ENCODE data around the gene ACSL5. TPM values are rescaled to one million over a fixed set of nuclear protein-coding genes. Genes with fewer than 3 reads are reported as not detected.

ACSL5 gene
- total and polyA plus RNA-seq, 2 experiments from 2014 or later, result 1.7 to 3.2 TPM

DNA sequence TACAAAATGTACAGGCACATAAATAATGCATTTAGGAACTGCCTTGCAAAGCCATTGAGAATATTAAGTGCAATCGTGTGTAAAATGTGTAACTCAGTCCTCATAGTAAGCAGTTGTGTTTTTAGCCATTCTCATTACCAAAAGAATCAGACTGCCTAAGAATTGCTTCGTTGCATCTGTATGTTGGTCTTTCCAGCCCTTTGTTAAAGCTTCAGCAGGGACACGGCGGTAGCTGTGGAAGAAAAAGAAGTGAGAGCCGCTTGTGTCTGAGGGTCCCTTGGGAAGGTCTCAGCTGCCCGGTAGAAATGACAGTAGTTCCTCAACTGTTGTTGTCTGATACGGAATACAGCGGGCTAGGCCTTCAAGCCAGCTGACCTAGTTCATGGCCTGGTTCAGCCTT lies 22.8 kb upstream of the ACSL5 start:
- no peak for DNase-seq
- Histone ChIP-seq H3F3A (ENCODE audit: insufficient read depth) (no peaks in the 10 kb centered on the region), H3K4me1 (ENCODE audit: insufficient read depth) (no peaks in the 10 kb centered on the region), H3K79me2 (ENCODE audit: insufficient read depth) (no peaks in the 10 kb centered on the region), H3K36me3 (ENCODE audit: low read depth) (no peaks in the 10 kb centered on the region), H3K9me3 (ENCODE audit: low read depth) (no peaks in the 10 kb centered on the region), H4K20me1 (ENCODE audit: insufficient read depth) (no peaks in the 10 kb centered on the region), H2AFZ (no peak overlapping the region), H3K9ac (no peak overlapping the region), H3K27ac (no peak overlapping the region), H3K4me2 (ENCODE audit: unreplicated experiment) (no peak overlapping the region), H3K27me3 (replicated peaks; ENCODE audit: insufficient read depth) (no peaks in the 10 kb centered on the region), H3K4me3 (no peak overlapping the region), H3K9me2 (ENCODE audit: insufficient read depth) (no peaks in the 10 kb centered on the region)
- no peak for TF ChIP-seq EZH2phosphoT487 (IDR thresholded peaks at IDR 0.05; ENCODE audit: insufficient read depth, low read depth)
- TF ChIP-seq EZH2 (IDR thresholded peaks at IDR 0.05; ENCODE audit: insufficient read depth, poor library complexity, severe bottlenecking), result no peak
- in situ Hi-C loops (cut with MboI), result no loop called here
- 85 to 88% methylated on average over 8 of the region's 8 CpGs for WGBS, 2 experiments (ENCODE audit: low coverage in 1 of 2, low lambda C conversion rate in 2 of 2, missing lambda C conversion rate in 2 of 2)

DNA sequence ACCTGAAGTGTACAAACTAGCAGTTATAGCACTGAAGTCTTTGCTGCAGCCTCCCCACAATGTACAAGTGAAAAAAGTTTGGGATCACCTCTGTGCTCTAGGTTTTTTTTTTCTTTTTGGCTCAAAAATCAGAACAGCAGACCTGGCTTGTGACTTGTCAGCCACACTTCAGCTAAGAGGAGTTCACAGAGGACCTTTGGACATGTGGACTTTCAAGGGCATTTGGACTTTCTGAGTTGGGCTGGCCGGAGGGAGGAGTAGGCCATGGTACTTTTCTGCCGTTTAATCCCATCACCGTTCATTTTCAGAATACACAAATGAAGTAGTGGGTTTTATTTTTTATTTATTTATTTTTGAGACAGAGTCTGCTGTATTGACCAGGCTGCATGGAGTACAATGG lies 21.9 kb upstream of the ACSL5 start:
- TF ChIP-seq EZH2 (IDR thresholded peaks at IDR 0.05; ENCODE audit: insufficient read depth, poor library complexity, severe bottlenecking) (no peak), EZH2phosphoT487 (IDR thresholded peaks at IDR 0.05; ENCODE audit: insufficient read depth, low read depth) (no peak)

DNA sequence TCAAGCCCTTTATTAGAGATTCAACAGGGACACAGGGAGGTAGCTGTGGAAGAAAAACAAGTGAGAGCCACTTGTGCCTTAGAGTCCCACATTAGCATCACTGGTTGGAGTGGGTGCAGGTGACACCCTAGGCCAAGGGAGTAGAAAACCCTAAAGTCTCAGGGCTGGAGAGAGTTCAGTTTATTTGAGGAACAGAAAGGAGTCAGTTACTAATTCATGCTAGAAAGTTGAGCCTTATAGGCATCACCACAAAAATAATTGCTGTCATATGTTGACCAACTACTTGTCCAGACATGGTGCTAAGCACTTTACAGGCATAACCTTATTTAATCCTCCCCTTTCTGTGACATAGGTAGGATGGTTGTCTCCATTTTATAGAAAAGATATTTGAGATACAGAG lies 20.9 kb upstream of the ACSL5 start:
- no peak for TF ChIP-seq EZH2phosphoT487 (IDR thresholded peaks at IDR 0.05; ENCODE audit: insufficient read depth, low read depth)
- no peak for TF ChIP-seq EZH2 (IDR thresholded peaks at IDR 0.05; ENCODE audit: insufficient read depth, poor library complexity, severe bottlenecking)
- no peak overlapping the region for H2AFZ ChIP-seq
- no peaks in the 10 kb centered on the region for H3K9me3 ChIP-seq (ENCODE audit: low read depth)
- DNase-seq, result no peak
- no peaks in the 10 kb centered on the region for H3K36me3 ChIP-seq (ENCODE audit: low read depth)
- in situ Hi-C loops (cut with MboI), result no loop called here
- H3F3A ChIP-seq (ENCODE audit: insufficient read depth), result no peaks in the 10 kb centered on the region
- H3K4me3 ChIP-seq, result no peak overlapping the region
- no peak overlapping the region for H3K4me2 ChIP-seq (ENCODE audit: unreplicated experiment)
- no peaks in the 10 kb centered on the region for H4K20me1 ChIP-seq (ENCODE audit: insufficient read depth)
- H3K9ac ChIP-seq, result no peak overlapping the region
- H3K79me2 ChIP-seq (ENCODE audit: insufficient read depth), result no peaks in the 10 kb centered on the region
- H3K27ac ChIP-seq, result no peak overlapping the region
- H3K27me3 ChIP-seq (replicated peaks; ENCODE audit: insufficient read depth), result no peaks in the 10 kb centered on the region
- H3K4me1 ChIP-seq (ENCODE audit: insufficient read depth), result no peaks in the 10 kb centered on the region
- no peaks in the 10 kb centered on the region for H3K9me2 ChIP-seq (ENCODE audit: insufficient read depth)

More for the DNA sequence above, 21.9 kb upstream of the ACSL5 start:
- H3K4me2 ChIP-seq (ENCODE audit: unreplicated experiment), result no peak overlapping the region
- no peaks in the 10 kb centered on the region for H3K4me1 ChIP-seq (ENCODE audit: insufficient read depth)
- no peaks in the 10 kb centered on the region for H3K36me3 ChIP-seq (ENCODE audit: low read depth)
- no peak overlapping the region for H2AFZ ChIP-seq
- in situ Hi-C loops (cut with MboI), result no loop called here
- 93 to 99% methylated on average over 3 of the region's 3 CpGs for WGBS, 2 experiments (ENCODE audit: low coverage in 1 of 2, low lambda C conversion rate in 2 of 2, missing lambda C conversion rate in 2 of 2)
- no peaks in the 10 kb centered on the region for H3K79me2 ChIP-seq (ENCODE audit: insufficient read depth)
- H3K27ac ChIP-seq, result no peak overlapping the region
- no peaks in the 10 kb centered on the region for H3K9me3 ChIP-seq (ENCODE audit: low read depth)
- no peaks in the 10 kb centered on the region for H4K20me1 ChIP-seq (ENCODE audit: insufficient read depth)
- no peak for DNase-seq
- no peaks in the 10 kb centered on the region for H3K9me2 ChIP-seq (ENCODE audit: insufficient read depth)
- H3F3A ChIP-seq (ENCODE audit: insufficient read depth), result no peaks in the 10 kb centered on the region
- no peak overlapping the region for H3K9ac ChIP-seq
- H3K27me3 ChIP-seq (replicated peaks; ENCODE audit: insufficient read depth), result no peaks in the 10 kb centered on the region
- no peak overlapping the region for H3K4me3 ChIP-seq

DNA sequence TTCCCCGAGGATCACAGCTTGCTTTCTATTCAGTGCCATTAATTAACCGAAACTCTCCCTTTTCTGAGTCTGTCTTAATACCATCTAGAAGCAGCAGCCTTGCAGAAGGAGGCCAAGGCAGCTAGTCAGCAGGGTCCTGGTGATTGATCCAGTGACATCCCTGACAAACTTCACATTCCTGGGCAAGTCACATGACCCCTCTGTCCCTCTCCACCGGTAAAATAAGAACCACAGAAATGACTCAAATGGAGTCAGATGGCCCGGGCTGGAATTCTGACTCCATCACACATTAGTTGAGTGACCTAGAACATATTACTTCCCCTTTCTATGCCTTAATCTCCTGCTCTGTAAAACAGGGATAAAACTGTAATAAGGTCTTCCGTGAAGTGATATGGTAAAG lies 17.2 kb upstream of the ACSL5 start:
- no peak for TF ChIP-seq EZH2 (IDR thresholded peaks at IDR 0.05; ENCODE audit: insufficient read depth, poor library complexity, severe bottlenecking)
- in situ Hi-C loops (cut with MboI), result no loop called here

DNA sequence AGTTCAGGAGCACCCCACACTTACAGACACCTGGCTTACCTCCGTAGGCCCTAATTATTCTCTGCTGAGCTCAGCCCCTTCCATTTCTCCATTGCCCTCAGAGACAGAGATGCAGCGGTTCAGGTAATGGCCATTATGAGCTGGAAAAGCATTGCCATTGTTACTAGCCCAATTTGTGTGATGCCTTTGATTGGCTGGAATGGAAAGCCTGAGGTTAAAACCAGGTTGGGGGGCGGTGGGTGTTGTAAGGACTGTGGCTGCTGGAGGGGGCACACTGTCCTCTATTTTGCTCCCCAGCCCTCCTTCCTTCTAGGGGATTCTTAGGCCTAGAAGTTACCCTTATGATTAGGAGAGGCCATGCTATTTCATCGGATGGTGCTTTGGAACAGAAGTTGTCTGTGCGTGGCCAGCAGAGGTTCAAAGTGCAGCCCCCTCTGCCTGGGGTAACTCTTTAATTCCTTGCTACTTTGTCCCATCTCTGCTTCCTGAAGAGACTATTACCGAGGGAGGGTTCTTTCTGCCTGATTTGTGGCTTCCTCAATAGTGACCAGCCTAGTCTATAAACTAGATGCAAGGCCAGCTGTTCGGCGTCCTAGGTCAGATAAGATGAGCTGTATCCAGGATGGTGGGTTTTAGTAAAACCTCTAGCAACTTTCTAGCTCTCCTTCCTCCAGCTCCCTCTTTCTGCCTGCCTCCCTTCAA lies 14.2 kb upstream of the ACSL5 start:
- H3K4me3 ChIP-seq, result no peak overlapping the region
- no peaks in the 10 kb centered on the region for H3K9me3 ChIP-seq (ENCODE audit: low read depth)
- no peak overlapping the region for H3K4me2 ChIP-seq (ENCODE audit: unreplicated experiment)
- H3K9ac ChIP-seq, result no peak overlapping the region
- 82% methylated on average over 8 of the region's 8 CpGs for WGBS, 2 experiments (ENCODE audit: low coverage in 1 of 2, low lambda C conversion rate in 2 of 2, missing lambda C conversion rate in 2 of 2)
- no peaks in the 10 kb centered on the region for H3K79me2 ChIP-seq (ENCODE audit: insufficient read depth)
- in situ Hi-C loops (cut with MboI), result no loop called here
- no peaks in the 10 kb centered on the region for H3K36me3 ChIP-seq (ENCODE audit: low read depth)
- TF ChIP-seq EZH2 (IDR thresholded peaks at IDR 0.05; ENCODE audit: insufficient read depth, poor library complexity, severe bottlenecking) (no peak), EZH2phosphoT487 (IDR thresholded peaks at IDR 0.05; ENCODE audit: insufficient read depth, low read depth) (no peak)
- peaks cover 32% of the 10 kb centered on the region for H3K4me1 ChIP-seq (ENCODE audit: insufficient read depth)
- H3K27me3 ChIP-seq (replicated peaks; ENCODE audit: insufficient read depth), result no peaks in the 10 kb centered on the region
- DNase-seq, result no peak
- H3K9me2 ChIP-seq (ENCODE audit: insufficient read depth), result no peaks in the 10 kb centered on the region
- no peak overlapping the region for H2AFZ ChIP-seq
- no peaks in the 10 kb centered on the region for H4K20me1 ChIP-seq (ENCODE audit: insufficient read depth)
- H3F3A ChIP-seq (ENCODE audit: insufficient read depth), result peaks cover 26% of the 10 kb centered on the region
- H3K27ac ChIP-seq, result no peak overlapping the region

More for the DNA sequence above, 17.2 kb upstream of the ACSL5 start:
- Histone ChIP-seq H3K9me2 (ENCODE audit: insufficient read depth) (no peaks in the 10 kb centered on the region), H3K79me2 (ENCODE audit: insufficient read depth) (no peaks in the 10 kb centered on the region), H3K4me3 (no peak overlapping the region), H4K20me1 (ENCODE audit: insufficient read depth) (no peaks in the 10 kb centered on the region), H3K9ac (no peak overlapping the region), H3K4me2 (ENCODE audit: unreplicated experiment) (no peak overlapping the region), H3K27me3 (replicated peaks; ENCODE audit: insufficient read depth) (no peaks in the 10 kb centered on the region), H3F3A (ENCODE audit: insufficient read depth) (peaks cover 12% of the 10 kb centered on the region), H3K9me3 (ENCODE audit: low read depth) (no peaks in the 10 kb centered on the region), H3K4me1 (ENCODE audit: insufficient read depth) (peaks cover 13% of the 10 kb centered on the region), H2AFZ (no peak overlapping the region), H3K27ac (no peak overlapping the region), H3K36me3 (ENCODE audit: low read depth) (no peaks in the 10 kb centered on the region)
- no peak for DNase-seq
- 55 to 66% methylated on average over 4 to 5 of the region's 5 CpGs for WGBS, 2 experiments (ENCODE audit: low coverage in 1 of 2, low lambda C conversion rate in 2 of 2, missing lambda C conversion rate in 2 of 2)
